AG10803 (cell line): ENCODE results near the gene CHRDL1.

Experiments used
- DNase-seq: peaks from one replicate; pipeline ENCODE4 v3.0.0; 2010; ENCODE audit warnings: low read depth
- H3K4me3 ChIP-seq: 2 replicates; pipeline ENCODE4 v1.5.1; 2011; ENCODE audit warnings: mild to moderate bottlenecking, low read length, control low read depth
- TF ChIP-seq, protein P1 (sequence below): conservative IDR thresholded peaks from 2 replicates; pipeline ENCODE4 v1.5.1; 2011; ENCODE audit warnings: mild to moderate bottlenecking, low read length, control low read depth, inconsistent platforms

Gene CHRDL1

DNA sequence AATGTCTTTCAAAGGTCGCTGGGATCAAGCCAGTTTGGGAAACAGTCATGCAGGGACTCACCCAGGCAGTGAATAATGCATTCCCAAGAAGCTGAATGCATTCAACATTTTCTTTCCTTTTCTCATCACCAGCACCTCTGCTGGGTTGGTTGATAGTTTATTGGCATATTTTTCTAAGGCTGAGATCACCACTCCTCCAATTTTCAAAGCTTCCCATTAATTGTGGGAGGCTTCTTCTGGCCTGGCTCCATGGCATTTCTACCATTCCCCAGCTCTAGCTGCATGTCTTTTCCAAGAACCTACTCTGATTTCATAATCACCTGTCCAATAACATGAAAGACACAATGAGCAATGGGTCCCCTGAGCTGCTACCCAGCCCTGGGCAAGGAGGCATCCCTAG, 35.8 kb downstream of the CHRDL1 start:
- peak; percentile 64 for DNase-seq
- H3K4me3 ChIP-seq: no peak overlapping the region
- TF ChIP-seq, protein P1, sequence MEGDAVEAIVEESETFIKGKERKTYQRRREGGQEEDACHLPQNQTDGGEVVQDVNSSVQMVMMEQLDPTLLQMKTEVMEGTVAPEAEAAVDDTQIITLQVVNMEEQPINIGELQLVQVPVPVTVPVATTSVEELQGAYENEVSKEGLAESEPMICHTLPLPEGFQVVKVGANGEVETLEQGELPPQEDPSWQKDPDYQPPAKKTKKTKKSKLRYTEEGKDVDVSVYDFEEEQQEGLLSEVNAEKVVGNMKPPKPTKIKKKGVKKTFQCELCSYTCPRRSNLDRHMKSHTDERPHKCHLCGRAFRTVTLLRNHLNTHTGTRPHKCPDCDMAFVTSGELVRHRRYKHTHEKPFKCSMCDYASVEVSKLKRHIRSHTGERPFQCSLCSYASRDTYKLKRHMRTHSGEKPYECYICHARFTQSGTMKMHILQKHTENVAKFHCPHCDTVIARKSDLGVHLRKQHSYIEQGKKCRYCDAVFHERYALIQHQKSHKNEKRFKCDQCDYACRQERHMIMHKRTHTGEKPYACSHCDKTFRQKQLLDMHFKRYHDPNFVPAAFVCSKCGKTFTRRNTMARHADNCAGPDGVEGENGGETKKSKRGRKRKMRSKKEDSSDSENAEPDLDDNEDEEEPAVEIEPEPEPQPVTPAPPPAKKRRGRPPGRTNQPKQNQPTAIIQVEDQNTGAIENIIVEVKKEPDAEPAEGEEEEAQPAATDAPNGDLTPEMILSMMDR: no peak

DNA sequence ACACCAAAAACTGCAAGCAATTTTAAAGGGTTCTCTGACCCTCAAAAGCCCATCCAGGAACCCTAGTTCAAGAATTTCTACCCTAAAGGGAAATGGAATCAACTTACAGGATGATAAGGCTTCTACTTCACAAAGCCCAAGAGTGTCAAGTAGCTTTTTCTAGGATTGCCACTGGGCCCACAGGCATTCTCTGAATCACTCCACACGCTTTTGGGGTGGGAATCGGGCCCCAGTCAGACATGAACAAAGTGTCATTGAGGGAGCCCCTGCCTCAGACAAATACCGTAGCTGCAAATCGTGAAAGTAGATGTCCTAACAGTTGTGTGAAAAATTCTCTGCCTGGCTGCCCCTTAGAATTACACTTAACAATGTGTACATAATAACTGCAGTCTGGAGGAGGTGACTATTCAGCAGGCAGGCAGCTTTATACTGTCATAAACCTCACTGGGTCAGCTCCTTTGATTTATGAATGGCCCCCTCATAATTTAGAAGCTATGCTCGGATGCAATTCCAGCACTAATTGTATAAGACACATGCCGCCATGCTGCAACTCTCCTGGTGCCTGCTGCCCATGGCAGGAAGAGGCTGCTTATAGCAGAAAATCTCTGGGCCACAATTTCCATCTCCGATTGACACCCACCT, 36.7 kb downstream of the CHRDL1 start:
- TF ChIP-seq, protein P1: no peak

DNA sequence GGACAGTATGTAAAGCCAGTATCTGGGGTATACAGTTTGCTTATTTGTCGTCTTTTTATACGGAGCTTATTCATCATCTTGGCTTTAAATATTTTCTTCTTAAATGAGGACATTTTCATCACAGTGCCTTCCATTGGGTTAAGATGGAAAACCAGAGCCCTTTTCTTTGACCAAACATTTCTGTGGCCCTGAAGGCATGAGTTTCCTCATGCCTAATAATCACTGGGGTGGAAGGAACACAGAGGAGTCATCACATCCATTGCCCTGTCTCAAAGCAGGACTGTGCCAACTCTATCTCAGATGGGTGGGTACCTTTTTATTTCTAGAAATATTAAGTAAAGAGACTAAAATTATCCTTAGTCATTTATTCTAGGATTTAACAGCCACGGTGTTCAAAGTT, 40.0 kb downstream of the CHRDL1 start:
- TF ChIP-seq, protein P1: no peak
- DNase-seq: peak; percentile 23
- H3K4me3 ChIP-seq: no peak overlapping the region

More for the DNA sequence above, 36.7 kb downstream of the CHRDL1 start:
- DNase-seq: no peak
- no peak overlapping the region for H3K4me3 ChIP-seq

DNA sequence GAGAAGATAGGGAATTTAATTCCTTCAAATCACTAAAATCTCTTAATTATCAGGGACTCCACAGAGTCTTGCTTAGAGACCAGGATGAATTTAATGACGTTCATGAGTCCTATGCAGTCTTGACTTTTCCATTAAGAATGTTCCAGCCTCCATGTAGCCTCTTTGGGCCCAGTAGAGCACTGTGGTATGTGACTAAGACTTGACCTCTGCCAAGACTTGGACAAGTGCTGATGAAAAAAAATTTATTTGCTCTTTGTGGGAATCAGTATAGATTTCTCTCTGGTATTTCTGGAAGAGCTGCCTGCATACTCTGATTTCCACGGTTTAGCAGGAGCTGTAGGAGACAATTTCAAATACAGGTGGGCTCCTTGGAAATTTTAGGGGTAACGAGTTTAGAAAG, 40.6 kb downstream of the CHRDL1 start:
- H3K4me3 ChIP-seq: no peak overlapping the region
- DNase-seq: peak; percentile 47
- TF ChIP-seq, protein P1: no peak

DNA sequence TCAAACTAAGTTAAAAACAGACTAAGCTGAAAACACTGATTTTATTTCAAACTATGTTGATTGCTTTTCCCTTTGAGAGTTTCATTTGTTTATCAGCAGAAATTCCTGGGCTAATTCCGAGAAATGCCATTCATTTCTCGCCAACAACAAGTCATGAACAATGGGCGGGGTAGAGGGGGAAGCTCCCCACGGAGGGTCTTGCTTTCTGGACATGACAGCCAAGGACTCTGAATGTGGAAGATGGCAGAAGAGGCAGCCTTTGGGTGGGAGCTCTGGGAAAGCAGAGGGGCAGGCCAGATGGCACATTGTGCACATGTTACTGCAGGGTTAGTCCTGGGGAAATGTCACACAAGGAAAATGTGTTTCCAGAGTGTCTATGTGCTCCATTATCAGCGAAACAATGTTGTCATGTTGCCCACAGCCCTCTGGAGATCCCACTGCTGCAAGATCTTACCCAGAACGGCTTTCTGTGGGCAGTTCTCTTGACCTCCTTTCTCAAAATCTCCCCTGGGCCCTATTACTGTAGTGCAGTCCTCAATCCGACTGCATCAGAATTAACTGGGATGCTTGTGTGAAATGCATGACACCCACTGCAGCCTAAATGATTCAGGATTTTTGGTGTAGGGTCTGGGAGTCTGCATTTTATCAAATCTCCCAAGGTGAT, 45.0 kb downstream of the CHRDL1 start:
- no peak overlapping the region for H3K4me3 ChIP-seq
- DNase-seq: no peak
- TF ChIP-seq, protein P1: no peak

DNA sequence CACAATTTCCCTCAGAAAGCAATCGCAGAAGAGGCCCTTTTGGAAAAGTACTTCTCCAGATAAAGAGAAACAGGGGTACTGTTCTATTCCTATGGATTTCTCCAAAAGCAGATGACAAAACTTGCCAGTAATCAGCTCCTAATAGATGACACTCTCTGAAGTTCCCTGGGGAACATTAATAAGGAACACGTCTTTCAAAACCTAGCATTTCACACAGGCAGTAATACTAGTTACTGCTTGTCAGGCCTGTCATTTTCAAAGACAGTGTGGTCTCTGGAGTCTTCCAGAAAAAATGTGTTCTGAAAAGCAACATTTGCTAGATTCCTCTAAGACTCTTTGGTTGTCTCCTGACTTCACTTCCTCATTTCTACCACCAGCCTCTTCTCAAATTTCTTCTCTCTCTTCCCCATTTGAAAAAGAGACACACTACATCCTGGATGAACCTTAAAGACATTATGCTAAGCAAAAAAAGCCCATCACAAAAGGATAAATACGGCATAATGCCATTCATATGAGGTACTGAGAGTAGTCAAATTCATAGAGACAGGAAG, 47.3 kb downstream of the CHRDL1 start:
- DNase-seq: no peak
- H3K4me3 ChIP-seq: no peak overlapping the region
- TF ChIP-seq, protein P1: no peak

DNA sequence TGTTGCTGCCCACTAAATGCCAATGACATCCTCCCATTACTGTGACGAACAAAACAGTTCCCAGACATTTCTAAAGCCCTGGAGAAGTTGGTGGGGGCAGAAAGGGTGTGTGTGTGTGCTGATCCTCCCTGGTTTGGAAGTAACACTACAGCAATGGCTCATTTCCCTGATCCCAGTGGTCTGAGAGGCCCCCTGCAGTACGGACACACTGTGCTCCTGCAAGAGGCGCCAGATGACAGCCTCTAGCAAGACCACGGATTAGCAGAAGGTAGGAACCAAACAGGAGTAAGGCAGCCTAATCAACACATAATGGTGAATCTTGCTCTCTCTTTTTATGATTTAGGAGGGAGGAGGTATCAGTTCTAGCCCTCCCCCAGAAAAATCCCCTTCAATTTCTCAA, 49.6 kb downstream of the CHRDL1 start:
- no peak for DNase-seq
- TF ChIP-seq, protein P1: no peak

More for the DNA sequence above, 49.6 kb downstream of the CHRDL1 start:
- no peak overlapping the region for H3K4me3 ChIP-seq
